ENCODE data around the gene UNC79.

The UNC79 gene

GRCh38 chr14:93733231-93733630, 302.5 kb downstream of the UNC79 start:
- no peak for DNase-seq

DNA sequence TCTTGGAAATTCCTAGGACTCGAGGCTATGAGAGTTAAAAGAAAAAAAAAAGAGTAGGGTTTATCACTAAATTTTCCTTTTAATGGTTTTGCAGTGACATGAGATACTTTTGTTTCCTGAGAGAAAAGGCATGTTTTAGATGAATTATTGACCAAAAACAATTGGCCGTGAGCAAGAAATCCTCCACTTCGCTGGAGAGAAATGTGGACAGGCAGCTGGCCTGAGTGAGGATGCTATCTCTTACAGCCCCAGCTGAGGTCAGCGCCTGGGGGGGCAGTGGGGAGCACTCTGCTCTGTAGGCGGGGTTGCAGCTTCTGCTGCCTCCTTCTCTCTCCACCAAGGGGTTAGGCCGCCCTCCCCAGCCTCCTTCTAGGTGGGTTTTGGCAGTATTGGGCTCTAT, 302.9 kb downstream of the UNC79 start:
- DNase-seq: no peak

DNA sequence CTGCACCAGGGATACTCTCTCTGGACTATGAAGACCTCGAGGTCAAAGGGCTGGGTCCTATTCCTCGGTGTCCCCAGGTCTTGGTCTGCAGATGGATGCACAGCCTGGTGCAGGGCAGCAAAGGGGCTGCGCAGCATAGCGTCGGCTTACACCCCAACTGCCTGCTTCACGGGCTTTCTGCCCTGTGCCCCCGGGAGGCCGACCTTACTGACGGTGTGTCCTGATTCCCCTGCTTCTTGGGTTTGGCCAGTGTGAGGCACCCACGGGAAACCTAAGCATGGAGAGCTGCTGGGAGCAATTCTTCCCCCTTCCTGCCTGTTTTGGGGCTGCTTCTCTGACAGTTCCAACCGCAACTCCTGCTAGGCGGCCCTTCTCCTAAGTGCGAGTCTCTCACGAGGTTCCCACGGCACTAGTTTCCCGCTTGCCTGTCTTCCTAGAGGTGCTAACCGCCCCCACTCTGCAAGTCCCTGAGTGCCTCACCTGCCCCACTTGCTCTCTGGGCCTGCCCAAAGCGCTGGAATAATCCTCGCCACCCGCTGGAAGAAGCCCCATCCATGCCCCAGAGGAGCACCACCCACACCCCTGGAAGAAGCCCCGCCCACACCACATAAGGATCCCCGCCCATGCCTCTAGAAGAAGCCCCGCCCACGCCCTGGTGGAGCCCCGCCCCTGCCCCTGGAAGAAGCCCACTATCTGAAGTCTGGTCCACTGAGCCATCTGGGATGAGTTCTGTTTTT, 303.5 kb downstream of the UNC79 start:
- DNase-seq: no peak

- DNase-seq: no peak
Observed at GRCh38 chr14:93735206-93735605, 304.5 kb downstream of the UNC79 start.

DNA sequence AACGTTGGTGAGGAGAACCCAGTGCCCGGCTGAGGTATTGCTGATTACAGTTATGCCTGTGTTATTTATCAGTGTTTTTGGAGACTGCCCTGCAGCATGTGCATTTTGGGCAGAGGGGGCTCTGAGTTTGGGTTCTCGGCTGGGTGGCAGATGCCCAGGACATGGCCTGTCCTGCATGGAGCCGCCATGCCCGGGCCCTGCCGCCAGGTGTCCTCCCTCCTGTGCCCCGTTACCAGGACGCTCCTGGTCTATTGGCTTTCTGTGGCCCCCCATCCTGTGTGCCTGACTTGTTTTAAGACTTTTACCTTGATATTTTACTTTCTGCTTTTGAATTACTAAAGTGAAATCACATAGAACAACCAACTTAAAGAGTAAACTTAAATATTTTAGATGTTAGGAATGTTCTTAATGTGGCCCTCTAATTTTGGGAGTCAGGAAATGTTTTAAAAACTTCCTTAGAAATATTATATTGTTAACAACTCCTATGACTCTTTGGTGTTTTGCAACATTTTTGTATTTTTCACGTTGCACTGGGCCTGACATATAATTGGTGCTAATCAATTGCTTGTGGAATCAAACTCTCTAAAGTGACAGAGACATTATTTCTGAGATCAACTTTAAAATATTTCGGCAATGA, 305.8 kb downstream of the UNC79 start:
- no peak for DNase-seq

DNA sequence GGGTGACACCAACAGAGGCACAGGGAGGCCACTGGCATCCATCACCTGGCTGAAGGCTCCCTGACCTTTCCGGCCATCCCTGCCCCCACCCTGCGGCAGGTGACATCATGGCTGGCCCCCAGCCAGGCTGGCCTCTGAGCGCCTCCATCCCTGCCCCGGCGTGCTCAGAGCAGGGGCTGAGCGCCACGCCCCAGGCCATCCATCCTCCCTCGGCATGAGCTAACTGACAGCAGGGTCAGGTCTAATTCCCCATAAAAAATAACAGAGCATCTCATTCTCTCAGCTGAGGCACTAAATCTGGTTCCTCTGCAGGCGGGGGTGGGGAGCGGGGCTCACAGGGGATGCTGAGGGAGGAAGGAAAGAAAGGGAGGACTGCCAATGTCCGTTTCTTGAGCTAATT, 306.9 kb downstream of the UNC79 start:
- DNase-seq: no peak

DNA sequence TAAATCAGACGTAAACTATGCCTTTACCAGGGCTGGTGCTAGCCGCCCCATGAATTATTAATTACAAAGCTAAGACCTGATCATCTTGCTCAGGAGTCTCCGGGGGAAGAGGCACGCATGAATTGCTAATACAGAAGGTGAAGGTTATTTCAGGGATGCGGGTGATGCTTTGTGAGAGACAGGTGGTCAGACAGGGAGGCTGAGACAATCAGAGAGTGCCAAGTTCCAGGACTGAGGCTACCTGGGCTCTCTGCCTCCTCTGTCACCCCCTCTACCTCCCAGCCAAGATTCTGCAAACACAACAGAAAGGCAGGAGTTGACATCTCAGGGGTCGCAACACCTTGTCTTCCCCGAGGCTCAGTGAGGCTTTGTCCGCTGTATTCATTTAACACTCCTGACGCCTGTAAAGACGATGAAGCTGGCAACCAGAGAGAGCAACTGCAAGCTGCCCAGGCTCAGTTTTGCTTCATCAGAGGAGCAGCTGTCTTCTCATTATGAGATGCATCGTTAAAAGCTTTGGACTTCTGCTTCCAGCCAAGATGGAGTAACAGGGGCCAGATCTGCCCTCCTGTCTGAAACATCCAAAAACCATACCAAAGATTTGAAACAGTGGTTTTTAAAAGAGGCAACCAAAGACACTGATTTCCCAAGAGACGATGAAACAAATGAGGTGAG, 311.0 kb downstream of the UNC79 start:
- DNase-seq: no peak

DNA sequence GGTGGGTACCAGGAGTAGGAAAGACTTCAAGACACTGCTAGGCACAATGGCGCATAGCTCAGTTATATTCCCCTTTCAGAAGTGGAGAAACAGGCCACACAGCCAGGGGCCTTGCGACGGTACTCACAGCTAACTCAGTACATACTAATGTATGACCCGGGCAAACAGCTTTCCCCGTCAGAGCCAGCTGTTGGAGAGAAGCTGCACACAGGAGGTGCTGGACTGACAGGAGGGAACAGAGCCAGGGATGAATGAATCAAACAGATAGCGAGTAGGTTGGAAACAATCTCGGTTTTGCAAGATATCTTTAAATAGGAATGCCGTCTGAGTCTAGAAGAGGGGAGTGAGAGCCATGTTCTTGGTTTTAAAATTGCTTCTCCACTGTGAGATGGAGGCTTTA, 312.0 kb downstream of the UNC79 start:
- no peak for DNase-seq

DNA sequence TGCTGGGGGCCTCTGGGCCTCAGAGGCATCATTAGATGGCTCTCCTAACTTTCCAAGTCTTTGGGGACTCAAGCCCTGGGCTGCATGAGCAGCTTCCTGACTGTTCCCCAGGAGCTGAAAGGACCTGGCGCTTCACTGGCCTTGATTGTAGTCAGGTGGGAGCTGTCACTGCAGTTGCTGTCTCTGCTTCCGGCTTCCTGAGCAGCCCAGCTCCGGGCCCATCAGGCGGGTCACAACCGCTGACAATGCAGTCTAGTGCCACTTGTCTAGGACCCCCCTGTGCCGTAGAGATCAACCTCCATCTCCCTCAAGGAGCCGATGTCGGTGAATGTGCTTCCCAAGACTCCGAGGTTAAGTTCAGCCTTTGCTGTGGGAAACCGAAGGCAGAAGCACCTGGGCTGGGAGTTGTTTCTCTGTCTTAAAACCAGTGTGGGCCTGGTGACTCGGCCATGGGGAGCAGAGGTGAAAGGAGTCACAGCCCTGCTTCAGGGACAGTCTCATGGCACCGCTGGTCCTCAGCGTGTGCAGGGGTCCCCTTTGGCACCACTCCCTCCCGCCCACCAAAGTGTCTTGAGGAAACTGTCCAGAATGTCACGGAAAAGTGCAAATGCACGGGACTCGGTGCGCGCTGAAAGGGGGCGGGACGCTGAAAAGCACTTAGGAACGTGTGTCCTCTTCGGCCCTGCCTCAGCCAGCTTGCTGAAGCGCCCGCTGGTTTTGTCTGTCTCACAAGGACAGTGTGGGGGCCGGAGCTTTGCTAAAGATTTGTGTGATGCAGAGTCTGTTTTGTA, 312.7 kb downstream of the UNC79 start:
- DNase-seq: no peak

- DNase-seq: no peak
Observed at GRCh38 chr14:93744176-93744575, 313.4 kb downstream of the UNC79 start.

DNA sequence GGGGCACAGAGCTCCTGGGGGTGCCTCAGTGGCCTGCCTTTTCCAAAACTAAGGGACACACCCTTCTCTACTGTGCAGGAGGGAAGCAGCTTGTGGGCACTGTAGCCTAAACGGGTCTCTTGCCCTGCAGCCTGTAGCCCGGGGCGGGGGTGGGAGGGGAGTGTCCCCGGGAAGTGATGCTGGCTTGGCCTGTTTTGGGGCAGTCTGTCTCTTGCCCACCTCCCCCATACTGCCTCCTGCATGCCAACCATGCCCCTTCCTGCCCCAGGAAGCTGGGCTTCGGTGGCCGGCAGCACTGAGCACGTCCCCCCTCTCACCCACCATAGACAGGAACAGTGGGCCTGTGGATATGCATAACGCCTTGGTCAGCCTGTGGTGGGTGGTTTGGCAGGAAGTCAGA, 314.1 kb downstream of the UNC79 start:
- no peak for DNase-seq

DNA sequence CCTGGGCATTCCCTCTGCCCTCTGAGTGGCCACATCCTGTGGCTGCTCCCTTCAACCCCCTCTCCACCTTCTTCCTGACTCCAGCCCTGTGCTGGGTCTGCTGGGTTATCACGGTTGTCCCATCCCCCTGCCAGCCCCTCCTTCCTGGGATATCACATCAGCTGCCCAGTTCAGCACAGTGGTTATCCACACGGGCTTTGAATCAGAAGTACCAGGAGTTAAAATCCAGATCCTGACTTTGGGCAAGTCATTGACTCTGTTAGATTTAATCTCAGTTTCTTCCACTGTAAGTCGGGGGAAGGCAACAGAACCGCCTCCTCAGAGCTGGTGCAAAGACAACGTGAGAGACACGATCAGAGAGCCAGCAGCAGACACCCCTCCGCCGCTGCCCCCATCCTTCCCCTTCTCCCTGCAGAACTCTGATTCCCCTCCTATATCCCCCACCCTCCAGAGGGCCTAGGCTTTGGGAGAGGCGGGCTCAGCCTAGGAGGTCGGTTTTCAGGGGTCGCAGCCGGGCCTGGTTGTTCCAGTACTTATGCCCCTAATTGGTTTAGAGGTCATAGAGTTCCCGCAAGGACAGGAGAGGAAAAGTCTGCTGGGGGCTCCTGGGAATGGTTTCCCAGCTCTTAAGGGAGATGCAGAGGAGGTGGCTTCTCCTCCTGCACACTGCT, 315.0 kb downstream of the UNC79 start:
- DNase-seq: no peak

DNA sequence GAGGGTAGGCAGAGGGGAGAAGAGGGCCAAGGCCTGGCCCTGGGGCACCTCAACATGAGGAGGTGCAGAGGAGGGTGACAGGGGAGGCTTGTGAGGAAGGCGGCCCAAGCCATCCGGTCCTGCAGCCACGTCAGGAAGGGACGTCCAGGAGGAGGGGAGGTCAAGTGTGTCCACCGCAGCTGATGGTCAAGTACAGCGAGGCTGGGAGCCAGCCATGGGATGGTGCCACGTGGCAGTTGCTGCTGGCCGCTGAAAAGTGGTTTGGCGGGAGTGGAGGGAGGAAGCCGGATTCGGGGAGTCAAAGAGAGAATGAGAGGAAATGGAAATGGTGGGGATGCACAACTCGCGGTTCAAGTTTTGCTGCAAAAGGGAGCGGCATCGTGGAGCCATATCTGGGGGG, 316.4 kb downstream of the UNC79 start:
- DNase-seq: no peak

DNA sequence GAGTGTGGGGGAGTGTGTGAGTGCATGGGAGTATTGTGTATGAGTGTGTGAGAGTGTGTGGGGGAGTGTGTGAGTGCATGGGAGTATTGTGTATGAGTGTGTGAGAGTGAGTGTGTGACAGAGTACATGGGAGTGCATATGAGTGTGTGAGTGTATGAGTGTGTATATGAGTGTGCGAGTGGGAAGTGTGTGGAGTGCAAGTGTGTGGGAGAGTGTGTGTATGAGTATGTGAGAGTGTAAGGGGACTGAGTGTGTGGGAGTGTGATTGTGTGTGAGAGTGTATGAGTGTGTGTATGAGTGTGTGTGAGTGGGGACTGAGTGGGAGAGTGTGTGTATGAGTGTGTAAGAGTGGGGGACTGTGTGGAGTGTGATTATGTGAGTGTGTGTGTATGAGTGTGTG, 316.8 kb downstream of the UNC79 start:
- DNase-seq: no peak

DNA sequence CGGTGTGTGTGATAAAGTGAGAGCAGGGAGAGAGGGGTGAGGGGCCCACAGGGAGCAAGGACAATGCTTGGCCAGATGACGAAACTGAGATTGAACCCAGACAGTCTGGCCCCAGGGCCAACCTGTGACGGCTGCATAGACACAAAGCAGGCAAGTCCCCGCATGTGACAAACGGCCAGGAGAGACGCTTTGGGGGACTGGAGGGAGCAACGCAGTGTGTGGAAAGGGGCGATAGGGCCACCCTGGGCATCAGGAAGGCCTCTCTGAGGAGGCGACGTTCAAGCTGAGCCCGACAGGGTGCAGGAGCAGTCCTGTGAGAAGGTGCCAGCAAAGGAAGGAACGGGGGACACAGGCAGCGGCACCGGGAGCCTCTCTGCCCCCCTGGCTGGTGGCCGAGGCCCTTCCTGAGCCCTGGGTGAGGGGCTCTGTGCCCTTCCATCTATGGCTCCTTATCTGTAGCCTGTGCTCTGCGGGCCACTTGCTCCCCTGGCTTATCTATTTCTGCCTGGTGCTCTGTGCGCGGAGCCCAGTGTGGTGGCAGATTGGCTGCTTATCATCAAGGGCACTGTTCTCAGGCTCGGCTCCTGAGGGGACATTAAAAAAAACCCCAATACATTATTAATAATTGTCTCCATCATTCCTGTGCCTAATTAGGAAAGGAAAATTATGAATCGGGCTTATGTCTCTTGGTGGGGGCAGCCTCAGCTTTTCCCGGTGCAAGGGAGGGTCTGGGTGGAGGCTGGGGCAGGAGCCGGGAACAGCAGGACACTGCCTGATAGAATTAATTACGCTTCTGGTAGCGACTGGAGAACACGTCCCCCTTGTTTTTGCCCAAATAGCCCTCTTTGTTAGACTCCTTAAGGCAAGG, 317.7 kb downstream of the UNC79 start:
- DNase-seq: no peak

GRCh38 chr14:93749076-93749420, 318.3 kb downstream of the UNC79 start:
- DNase-seq: no peak

GRCh38 chr14:93751946-93752655, 321.4 kb downstream of the UNC79 start:
- no peak for DNase-seq

DNA sequence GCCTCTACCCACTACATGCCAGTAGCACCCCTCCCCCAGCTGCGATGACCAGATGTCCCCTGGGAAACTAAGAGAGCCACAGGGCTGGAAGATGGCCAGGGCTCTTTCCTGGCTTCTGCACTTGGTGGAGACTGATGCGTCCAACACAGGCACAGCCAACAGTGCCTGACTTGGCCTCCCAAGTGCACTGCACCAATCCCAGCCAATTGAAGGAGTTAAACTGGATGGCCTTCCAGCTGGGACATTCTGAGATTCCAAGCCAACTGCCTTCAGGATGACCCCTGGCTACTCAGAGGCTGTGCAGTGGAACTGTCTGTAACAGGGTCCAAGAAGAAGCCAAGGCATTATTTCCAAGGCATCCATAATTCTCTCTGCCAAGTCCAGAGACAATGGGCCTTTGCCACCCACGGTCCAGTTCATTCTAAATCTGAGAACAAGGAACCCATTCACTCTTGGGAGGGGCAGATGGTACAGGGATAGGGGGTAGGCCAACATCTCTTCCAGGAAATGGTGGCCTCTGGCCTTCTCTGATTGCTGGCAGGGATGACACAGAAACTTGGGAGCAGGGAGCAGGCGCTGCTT, 322.3 kb downstream of the UNC79 start:
- no peak for DNase-seq

GRCh38 chr14:93753647-93754046, 322.9 kb downstream of the UNC79 start:
- DNase-seq: no peak

DNA sequence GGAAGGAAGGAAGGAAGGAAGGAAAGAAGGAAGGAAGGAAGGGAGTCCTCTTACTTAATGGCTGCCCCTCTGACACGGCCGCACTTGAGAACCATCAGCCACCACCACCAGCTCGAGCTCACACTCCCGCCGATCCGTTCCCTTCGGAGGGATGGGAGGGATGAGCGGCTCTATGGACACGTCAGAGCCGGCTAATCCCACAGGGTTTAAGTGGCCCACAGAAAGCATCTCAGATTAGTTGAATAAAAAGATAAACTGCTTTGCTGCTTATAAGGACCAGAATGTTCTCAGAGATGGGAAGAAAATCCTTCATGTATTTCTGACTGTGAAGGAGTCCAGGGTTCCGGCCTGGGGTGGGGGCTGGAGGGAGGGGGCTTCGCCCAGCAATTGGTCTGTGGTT, 326.5 kb downstream of the UNC79 start:
- no peak for DNase-seq

All from NCI-H1092 (cell line).